Measurements from ENCODE around the gene ORM1. TPM values are rescaled to one million over a fixed set of nuclear protein-coding genes. Genes with fewer than 3 reads are reported as not detected.

Gene ORM1
- polyA plus RNA-seq, 4 donors = 0.56 to 1.8 TPM; not detected in 2

DNA sequence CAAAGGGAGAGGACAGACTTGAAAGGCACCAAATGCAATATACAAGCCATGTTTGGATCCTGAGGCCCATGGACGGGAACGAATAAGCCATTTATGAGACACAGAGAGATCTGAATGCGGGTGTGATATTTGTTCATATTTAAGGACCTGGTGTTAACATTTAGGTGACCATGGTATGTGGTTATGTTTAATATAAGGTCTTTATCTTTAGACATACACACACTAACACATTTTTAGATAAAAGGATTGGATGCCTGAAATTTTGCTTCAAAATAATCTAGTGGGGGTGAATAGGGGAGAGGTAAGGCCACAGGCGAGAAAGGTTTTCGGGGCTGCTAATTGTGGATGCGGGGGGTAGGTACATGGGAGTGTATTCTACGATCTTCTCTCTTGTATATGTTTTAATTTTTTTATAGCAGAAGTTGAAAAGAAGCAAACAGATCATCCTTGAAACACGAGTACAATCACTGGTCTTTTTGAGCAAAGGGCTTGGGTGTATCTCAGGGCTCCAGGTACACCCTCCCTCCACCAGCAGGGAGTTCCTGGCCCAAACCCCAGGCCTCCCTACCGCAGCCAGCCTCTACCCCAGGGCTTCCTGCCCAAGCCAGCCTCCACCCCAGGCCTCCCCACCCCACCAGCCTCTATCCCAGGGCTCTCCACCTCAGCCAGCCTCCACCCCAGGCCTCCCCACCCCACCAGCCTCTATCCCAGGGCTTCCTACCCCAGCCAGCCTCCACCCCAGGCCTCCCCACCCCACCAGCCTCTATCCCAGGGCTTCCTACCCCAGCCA, 52.7 kb downstream of the ORM1 start:
- DNase-seq (ENCODE audit: low read depth in 4 of 4, low spot score in 3 of 4) = no peak

Other genes starting within 250 kb of the ORM1 start
- 10 to 100 TPM in 1 of 4 donors, 1 to 10 TPM in 3; 1.4 to 19.5 (median 2.0) TPM for gene AMBP, start 244.8 kb upstream of the ORM1 start, polyA plus RNA-seq (ENCODE audit: insufficient read length in 4 of 4)
- 100 to 1,000 TPM in 3 of 4 donors, 1 to 10 TPM in 1; 2.5 to 256 (median 142) TPM for gene KIF12, start 223.8 kb upstream of the ORM1 start, polyA plus RNA-seq (ENCODE audit: insufficient read length in 4 of 4)
- 10 to 100 TPM; 31.8 to 52.3 (median 39.3) TPM for gene COL27A1, start 167.6 kb upstream of the ORM1 start, polyA plus RNA-seq (ENCODE audit: insufficient read length in 4 of 4)
- under 1 TPM in 1 of 4 donors, not detected in 3; 0.35 TPM for gene ORM2, start 6.8 kb downstream of the ORM1 start, polyA plus RNA-seq (ENCODE audit: insufficient read length in 4 of 4)
- gene AKNA, start 64.9 kb downstream of the ORM1 start, polyA plus RNA-seq (ENCODE audit: insufficient read length in 4 of 4) = 10 to 100 TPM; 10.8 to 15.7 (median 14.1) TPM
- 10 to 100 TPM in 1 of 4 donors, 1 to 10 TPM in 3; 6.9 to 15.9 (median 8.3) TPM for gene WHRN, start 182.4 kb downstream of the ORM1 start, polyA plus RNA-seq (ENCODE audit: insufficient read length in 4 of 4)

Measured in left renal pelvis (tissue), 4 donors.